Epithelial cell of proximal tubule (primary cell): ENCODE results near the gene SMIM22. TPM values are rescaled to one million over a fixed set of nuclear protein-coding genes. Genes with fewer than 3 reads are reported as not detected.

Experiments used
- DNase-seq: peaks from one replicate; pipeline ENCODE4 v3.0.0-alpha.2; 2011; ENCODE audit warnings: low read depth
- H3K4me3 ChIP-seq: 2 replicates; pipeline ENCODE4 v1.5.1; 2011; ENCODE audit warnings: low read depth, mild to moderate bottlenecking, low read length
- total RNA-seq: library from RNA; depleted of rRNA; stranded (reverse); fragments of >200 nt; gene quantifications from 2 replicates; pipeline ENCODE4 v1.2.3, GENCODE V29; 2015
- TF ChIP-seq, protein P1 (sequence below): conservative IDR thresholded peaks from 2 replicates; pipeline ENCODE4 v1.5.1; 2012; ENCODE audit warnings: low read depth, mild to moderate bottlenecking, low read length

Gene SMIM22
- total RNA-seq: 0.98 and 12.2 TPM in 2 replicates

DNA sequence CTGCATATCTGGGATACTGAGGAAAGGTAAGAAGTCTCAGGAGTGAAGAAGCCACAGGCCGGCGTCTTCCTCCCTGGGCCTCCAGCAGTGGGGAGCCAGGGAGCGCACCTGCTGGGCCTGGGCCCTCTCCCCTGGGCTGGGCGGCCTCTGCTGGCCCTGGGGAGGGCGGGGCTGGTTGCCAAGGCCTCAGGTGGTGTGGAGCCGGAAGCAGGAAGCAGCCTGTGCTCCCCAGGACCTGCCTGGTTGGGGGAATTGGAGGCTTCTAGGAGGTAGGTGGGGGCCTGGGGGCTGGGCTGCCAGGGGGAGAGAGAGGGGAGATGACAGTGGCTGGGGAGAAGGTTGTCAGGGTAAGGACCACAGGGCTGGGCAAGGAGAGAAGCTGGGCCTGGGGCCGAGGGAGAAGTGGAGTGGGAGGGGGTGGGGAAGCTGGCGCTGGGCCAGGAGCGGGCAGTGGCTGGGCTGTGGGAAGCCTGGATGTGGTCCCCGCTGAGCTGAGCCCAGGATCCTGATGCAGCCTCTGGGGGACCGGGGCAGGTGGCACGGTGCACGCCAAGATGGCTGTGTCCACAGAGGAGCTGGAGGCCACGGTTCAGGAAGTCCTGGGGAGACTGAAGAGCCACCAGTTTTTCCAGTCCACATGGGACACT lies at the start of gene SMIM22:
Gene SMIM22, plus strand, starts transcription at position 189 of the 647 bp plus-strand sequence. Its CDS starts 366 bp downstream, at position 555.
- H3K4me3 ChIP-seq: no peak within 1 kb of the TSS
- DNase-seq: no peak
- TF ChIP-seq, protein P1, sequence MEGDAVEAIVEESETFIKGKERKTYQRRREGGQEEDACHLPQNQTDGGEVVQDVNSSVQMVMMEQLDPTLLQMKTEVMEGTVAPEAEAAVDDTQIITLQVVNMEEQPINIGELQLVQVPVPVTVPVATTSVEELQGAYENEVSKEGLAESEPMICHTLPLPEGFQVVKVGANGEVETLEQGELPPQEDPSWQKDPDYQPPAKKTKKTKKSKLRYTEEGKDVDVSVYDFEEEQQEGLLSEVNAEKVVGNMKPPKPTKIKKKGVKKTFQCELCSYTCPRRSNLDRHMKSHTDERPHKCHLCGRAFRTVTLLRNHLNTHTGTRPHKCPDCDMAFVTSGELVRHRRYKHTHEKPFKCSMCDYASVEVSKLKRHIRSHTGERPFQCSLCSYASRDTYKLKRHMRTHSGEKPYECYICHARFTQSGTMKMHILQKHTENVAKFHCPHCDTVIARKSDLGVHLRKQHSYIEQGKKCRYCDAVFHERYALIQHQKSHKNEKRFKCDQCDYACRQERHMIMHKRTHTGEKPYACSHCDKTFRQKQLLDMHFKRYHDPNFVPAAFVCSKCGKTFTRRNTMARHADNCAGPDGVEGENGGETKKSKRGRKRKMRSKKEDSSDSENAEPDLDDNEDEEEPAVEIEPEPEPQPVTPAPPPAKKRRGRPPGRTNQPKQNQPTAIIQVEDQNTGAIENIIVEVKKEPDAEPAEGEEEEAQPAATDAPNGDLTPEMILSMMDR: no peak

DNA sequence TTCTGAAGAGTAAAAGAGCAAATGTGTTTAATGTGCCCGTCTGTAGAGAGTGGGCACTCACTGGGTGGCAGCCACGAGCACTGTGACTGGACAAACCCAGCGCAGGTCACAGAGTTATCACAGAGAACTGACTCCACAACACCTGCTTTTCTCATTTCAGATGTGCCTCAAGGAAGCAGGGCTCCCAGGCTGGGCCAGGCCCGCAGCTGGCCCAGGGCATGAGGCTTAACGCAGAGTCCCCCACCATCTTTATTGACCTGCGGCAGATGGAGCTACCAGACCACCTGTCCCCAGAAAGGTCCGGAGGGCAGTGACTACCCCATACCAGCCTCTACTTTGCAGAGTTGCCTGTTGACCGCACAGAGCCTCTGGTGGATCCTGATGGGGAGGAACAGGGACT lies 49.0 kb upstream of the SMIM22 start:
- TF ChIP-seq, protein P1: no peak
- H3K4me3 ChIP-seq: no peak overlapping the region
- DNase-seq: no peak

DNA sequence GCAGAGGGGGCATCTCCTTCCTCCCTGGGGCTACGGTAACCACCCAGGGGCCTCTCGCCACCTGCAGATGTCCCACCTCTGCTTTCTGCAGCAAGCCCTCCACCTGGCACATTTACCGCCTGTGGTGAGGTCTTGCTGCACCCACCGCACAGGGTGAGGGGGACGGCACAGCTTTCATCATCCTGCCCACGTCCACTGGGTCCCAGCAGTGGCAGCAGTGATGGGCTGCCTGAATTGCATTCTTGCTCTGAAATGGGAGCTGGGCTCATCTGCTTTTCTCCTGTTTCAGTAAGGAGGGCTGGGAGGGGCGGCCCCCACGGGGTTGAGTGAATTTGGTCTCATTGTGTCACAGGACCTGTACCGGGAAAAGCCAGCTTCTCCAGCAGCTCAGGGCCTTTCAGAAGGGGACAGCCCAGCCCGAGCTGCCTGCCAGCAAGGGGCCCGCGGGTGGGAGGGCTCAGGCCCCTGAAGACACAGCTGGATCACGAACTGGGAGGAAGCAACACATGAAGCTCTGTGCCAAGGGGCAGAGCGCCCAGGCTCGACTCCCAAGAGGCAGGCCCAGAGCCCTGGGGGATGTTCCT lies 48.1 kb upstream of the SMIM22 start:
- no peak overlapping the region for H3K4me3 ChIP-seq

DNA sequence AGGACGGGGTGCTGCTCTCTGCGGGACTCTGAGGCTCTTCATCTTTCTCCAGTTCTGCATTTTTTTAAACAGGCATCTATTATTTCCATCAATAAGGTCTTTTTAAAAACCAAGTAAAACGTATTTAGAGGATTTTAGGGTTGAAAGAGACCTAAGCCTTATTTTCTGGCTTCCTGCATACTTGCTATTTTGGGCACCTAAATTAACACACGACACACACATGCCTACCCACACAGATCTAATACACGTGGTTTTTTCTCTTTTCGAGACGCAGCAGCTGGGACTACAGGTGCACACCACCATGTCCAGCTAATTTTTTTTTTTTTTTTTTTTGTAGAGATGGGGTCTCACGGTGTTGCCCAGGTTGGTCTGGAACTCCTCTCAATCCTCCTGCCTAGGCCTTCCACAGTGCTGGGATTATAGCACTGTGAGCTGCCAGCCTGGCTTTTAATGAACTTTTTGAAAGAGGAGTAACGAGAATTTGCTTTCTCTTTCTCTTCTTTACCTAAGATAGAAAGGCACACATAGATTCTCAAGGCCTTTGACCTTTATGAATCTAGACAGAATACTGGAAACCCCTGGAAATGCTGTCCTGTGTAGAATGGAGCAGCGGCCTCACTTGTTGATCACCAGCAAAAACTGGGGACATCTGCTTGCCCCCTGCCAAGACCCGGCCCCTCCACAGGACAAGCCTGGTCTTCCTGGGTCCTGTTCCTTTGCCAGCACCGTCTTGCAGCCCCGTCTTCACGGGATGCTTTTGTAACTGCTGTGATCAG lies 47.1 kb upstream of the SMIM22 start:
- no peak for DNase-seq
- no peak overlapping the region for H3K4me3 ChIP-seq
- TF ChIP-seq, protein P1: no peak

More for the DNA sequence above, 48.1 kb upstream of the SMIM22 start:
- TF ChIP-seq, protein P1: no peak
- no peak for DNase-seq

DNA sequence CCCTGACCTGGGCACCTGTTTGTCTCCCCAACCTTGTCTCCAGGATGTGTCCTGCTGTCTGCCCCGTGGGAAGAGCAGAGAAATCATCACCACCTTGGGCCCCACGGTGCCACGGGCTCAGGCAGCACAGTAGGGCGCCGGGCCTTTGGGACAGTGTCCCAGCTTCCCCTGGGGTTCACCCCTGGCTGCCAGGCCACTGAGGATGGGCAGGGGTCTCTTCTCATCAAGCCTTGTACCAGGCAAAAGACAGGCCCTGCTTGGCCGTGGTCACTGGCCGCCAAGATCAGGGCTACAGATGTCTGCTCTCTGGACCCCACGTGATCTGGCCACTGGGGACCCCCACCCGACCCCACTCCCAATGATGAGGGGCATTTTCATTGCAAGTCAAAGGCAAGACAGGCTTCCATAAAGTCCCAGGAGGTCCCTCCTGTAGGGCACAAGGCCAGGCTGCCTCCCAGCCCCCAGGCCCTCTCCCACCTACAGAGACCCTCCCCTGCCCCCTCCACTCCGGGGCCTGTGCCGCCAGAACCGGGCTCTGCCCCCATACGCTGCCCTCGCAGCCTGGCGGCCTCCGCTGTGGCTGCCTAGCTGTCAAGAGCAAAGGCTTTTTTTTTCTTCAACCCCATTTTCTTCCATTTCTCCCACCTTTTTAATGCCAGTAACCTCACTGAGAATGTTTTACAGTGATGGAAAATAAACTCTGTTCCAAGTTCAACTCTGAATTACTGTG lies 46.3 kb upstream of the SMIM22 start:
- no peak for DNase-seq
- H3K4me3 ChIP-seq: no peak overlapping the region
- TF ChIP-seq, protein P1: no peak

DNA sequence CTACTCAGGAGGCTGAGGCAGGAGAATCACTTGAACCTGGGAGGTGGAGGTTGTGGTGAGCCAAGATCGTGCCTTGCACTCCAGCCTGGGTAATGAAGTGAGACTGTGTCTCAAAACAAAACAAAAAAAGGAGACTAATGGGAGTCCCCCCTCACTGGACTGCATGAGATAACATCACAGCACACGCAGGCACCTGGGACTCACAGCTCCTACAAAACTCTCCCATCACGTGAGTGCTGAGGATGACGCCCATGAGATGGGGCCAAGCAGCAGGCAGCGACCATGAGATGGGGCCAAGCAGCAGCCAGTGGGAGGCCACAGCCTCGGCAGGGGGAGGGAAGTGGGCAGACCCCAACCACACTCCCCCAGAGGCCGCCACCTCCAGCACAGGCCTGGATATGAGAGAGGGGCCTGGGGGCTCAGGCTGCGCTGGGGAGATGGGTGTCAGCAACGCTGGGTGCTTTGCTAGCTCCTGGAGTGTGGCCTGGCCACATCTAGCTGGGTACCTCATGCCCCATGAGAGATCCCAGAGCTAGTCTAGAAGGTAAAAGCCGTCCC lies 45.4 kb upstream of the SMIM22 start:
- no peak for DNase-seq
- H3K4me3 ChIP-seq: no peak overlapping the region
- TF ChIP-seq, protein P1: no peak
